Tibial nerve (tissue), 4 donors: ENCODE data around the gene RBP4. TPM values are rescaled to one million over a fixed set of nuclear protein-coding genes. Genes with fewer than 3 reads are reported as not detected.

ENCODE experiments used
- DNase-seq, 2 donors: peaks; one replicate each; pipeline ENCODE4 v3.0.0-alpha.2; 2019; ENCODE audit warnings: low spot score in 2 of 2
- H3K27ac ChIP-seq, 4 donors: fragments of 200-600 bp; sonication (generic) in 3 of 4; one replicate each; pipeline ENCODE4 v1.5.1; 2017 to 2019; ENCODE audit warnings: mild to moderate bottlenecking in 1 of 4
- H3K27me3 ChIP-seq, 2 donors: fragments of 200-600 bp; sonication (generic) in 1 of 2; one replicate each; pipeline versions ENCODE4 v1.5.1 to v1.6.0; 2017 to 2019
- H3K36me3 ChIP-seq, 3 donors: fragments of 200-600 bp; sonication (generic); one replicate each; pipeline ENCODE4 v1.5.1; 2018 to 2019
- H3K4me1 ChIP-seq, 4 donors: fragments of 200-600 bp; sonication (generic) in 3 of 4; one replicate each; pipeline ENCODE4 v1.5.1; 2017 to 2019
- H3K4me3 ChIP-seq, 4 donors: fragments of 200-600 bp; sonication (generic) in 3 of 4; one replicate each; pipeline ENCODE4 v1.5.1; 2017 to 2019; ENCODE audit warnings: mild to moderate bottlenecking in 1 of 4, moderate library complexity in 1 of 4
- H3K9me3 ChIP-seq, 4 donors: fragments of 200-600 bp; sonication (generic) in 3 of 4; one replicate each; pipeline ENCODE4 v1.5.1; 2017 to 2019
- EP300 ChIP-seq, 2 donors: sonication (generic); formaldehyde crosslinking; IDR thresholded peaks; one replicate each; pipeline ENCODE4 v1.6.1; 2017; ENCODE audit warnings: antibody characterized with exemption in 2 of 2, mild to moderate bottlenecking in 1 of 2
- POLR2A ChIP-seq, 2 donors: fragments of 450-650 bp; IDR thresholded peaks; one replicate each; pipeline ENCODE4 v1.6.1; 2017; ENCODE audit warnings: antibody characterized with exemption in 2 of 2, mild to moderate bottlenecking in 2 of 2, moderate library complexity in 2 of 2
- WGBS, 2 donors: methylation state at CpG; one replicate each; pipeline ENCODE4 v1.1.5; 2018; 5-methylcytosine and 5-hydroxymethylcytosine counted together
- total RNA-seq, 4 donors: library from RNA; depleted of rRNA; stranded (reverse); fragments of >200 nt; gene quantifications; one replicate each; pipeline ENCODE4 v1.1.0, GENCODE V29; 2016
- TF ChIP-seq, protein P1 (sequence below), 5 experiments: fragments of 200-600 bp in 3 of 5; fragments of 450-650 bp in 2 of 5; sonication (generic) in 3 of 5; IDR thresholded peaks; one replicate each; pipeline ENCODE4 v1.5.1; 2016 to 2019; ENCODE audit warnings: antibody characterized with exemption in 5 of 5, mild to moderate bottlenecking in 3 of 5, moderate library complexity in 2 of 5

The RBP4 gene
- total RNA-seq, 4 donors from 2014 or later = 92.0 to 127 (median 119) TPM

DNA sequence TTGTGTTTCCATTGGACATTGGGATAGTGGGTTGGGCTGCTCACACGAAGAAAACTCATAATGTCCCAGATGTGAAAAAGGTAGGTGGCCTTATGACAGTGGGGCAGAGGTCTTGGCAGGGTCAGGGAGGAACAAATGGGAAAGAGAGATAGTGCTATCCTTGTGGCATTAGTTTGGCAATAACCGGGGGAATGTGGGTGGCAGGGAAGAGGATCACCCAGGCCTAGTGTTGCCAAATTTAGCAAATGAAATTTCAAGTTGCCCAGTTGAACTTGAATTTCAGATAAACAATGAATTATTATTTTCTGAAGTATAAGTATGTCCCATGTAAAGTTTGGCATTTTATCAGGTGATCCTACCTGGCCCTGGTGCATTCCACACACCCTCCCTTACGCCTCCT lies 12.1 kb upstream of the RBP4 start:
- Histone ChIP-seq H3K36me3 (no peaks in the 10 kb centered on the region), H3K9me3 (no peaks in the 10 kb centered on the region), H3K4me3 (no peak overlapping the region), H3K4me1 (no peaks in the 10 kb centered on the region), H3K27ac (no peak overlapping the region), H3K27me3 (no peaks in the 10 kb centered on the region)
- WGBS, 2 donors = 73 to 79% methylated on average over 3 of the region's 3 CpGs
- no peak for DNase-seq
- no peak for TF ChIP-seq POLR2A (IDR thresholded peaks at IDR 0.05)
- TF ChIP-seq EP300 (IDR thresholded peaks at IDR 0.05) = no peak
- TF ChIP-seq, protein P1, sequence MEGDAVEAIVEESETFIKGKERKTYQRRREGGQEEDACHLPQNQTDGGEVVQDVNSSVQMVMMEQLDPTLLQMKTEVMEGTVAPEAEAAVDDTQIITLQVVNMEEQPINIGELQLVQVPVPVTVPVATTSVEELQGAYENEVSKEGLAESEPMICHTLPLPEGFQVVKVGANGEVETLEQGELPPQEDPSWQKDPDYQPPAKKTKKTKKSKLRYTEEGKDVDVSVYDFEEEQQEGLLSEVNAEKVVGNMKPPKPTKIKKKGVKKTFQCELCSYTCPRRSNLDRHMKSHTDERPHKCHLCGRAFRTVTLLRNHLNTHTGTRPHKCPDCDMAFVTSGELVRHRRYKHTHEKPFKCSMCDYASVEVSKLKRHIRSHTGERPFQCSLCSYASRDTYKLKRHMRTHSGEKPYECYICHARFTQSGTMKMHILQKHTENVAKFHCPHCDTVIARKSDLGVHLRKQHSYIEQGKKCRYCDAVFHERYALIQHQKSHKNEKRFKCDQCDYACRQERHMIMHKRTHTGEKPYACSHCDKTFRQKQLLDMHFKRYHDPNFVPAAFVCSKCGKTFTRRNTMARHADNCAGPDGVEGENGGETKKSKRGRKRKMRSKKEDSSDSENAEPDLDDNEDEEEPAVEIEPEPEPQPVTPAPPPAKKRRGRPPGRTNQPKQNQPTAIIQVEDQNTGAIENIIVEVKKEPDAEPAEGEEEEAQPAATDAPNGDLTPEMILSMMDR (IDR thresholded peaks at IDR 0.05) = no peak

- Histone ChIP-seq H3K27me3 (no peaks in the 10 kb centered on the region), H3K27ac (no peak within 1 kb of the TSS), H3K4me3 (no peak within 1 kb of the TSS), H3K4me1 (no peaks in the 10 kb centered on the region), H3K9me3 (no peaks in the 10 kb centered on the region), H3K36me3 (no peaks in the 10 kb centered on the region)
- TF ChIP-seq POLR2A (IDR thresholded peaks at IDR 0.05) (no peak), EP300 (IDR thresholded peaks at IDR 0.05) (no peak)
- TF ChIP-seq, protein P1 (IDR thresholded peaks at IDR 0.05) = no peak
- DNase-seq = no peak
- 72 to 75% methylated on average over 6 of the region's 6 CpGs for WGBS, 2 donors
Measured at GRCh38 chr10:93612311-93612710, 11.3 kb upstream of the RBP4 start, which contains the start of gene PDE6C. Gene PDE6C (plus strand): TSS chr10:93612537. CDS start chr10:93612726, 189 bp downstream.

GRCh38 chr10:93608421-93608820 lies 7.4 kb upstream of the RBP4 start:
- 89 to 93% methylated on average over 3 of the region's 3 CpGs for WGBS, 2 donors
- H3K4me1 ChIP-seq = no peaks in the 10 kb centered on the region
- no peak overlapping the region for H3K27ac ChIP-seq
- no peak for DNase-seq
- H3K4me3 ChIP-seq = no peak overlapping the region
- H3K27me3 ChIP-seq = peaks cover 0 to 6% of the 10 kb centered on the region in 2 donors
- H3K36me3 ChIP-seq = no peaks in the 10 kb centered on the region
- TF ChIP-seq, protein P1 (IDR thresholded peaks at IDR 0.05) = no peak
- TF ChIP-seq POLR2A (IDR thresholded peaks at IDR 0.05) = no peak
- TF ChIP-seq EP300 (IDR thresholded peaks at IDR 0.05) = no peak
- H3K9me3 ChIP-seq = no peaks in the 10 kb centered on the region

DNA sequence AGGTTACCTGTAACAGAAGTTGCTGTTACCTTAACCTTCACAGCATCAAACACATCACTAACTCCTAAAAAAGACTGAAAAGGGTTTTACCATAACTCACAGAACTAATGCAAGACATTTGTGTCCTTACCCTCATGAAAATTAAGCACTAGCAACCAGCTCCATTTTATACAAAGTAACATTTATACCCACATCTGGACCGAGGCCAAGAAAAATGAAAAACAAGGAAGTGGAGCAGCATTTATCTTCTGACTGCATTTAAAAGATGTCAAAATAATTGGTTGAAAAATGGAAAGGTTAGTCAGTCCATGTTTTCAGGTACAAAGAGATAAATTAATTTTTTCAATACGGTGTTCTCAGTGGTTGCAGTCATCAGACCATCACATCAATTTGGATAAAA lies 3.1 kb upstream of the RBP4 start:
- Histone ChIP-seq H3K4me1 (peaks cover 0 to 26% (median 6%) of the 10 kb centered on the region in 4 donors), H3K4me3 (no peak overlapping the region), H3K9me3 (no peaks in the 10 kb centered on the region), H3K27me3 (peaks cover 0 to 29% of the 10 kb centered on the region in 2 donors), H3K27ac (no peak overlapping the region), H3K36me3 (no peaks in the 10 kb centered on the region)
- no peak for DNase-seq
- 51 to 68% methylated on average over 2 of the region's 2 CpGs for WGBS, 2 donors
- TF ChIP-seq, protein P1 (IDR thresholded peaks at IDR 0.05) = no peak
- TF ChIP-seq EP300 (IDR thresholded peaks at IDR 0.05) (no peak), POLR2A (IDR thresholded peaks at IDR 0.05) (no peak)

DNA sequence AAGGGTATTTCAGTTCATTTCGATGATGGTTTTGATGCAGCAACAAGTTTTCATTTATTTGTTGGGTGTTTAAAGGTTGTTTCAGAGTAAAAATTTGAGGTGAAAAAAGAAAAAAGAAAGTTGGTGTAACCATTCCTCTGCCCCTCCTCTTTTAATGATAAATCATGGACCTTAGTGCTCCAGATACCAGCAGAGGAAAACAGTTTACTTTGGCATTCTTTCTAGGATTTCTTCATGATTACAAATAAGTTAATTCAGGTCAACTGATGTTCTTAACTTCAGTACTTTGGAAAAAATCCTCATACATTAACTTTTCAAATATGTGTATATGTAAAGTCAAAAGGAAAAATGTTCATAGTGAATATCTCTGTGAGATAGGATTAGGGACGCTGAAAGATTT lies 2.0 kb upstream of the RBP4 start:
- Histone ChIP-seq H3K9me3 (no peaks in the 10 kb centered on the region), H3K4me1 (peaks cover 0 to 26% (median 6%) of the 10 kb centered on the region in 4 donors), H3K27me3 (peaks cover 0 to 29% of the 10 kb centered on the region in 2 donors), H3K4me3 (no peak overlapping the region), H3K27ac (no peak overlapping the region), H3K36me3 (no peaks in the 10 kb centered on the region)
- DNase-seq = no peak
- 89 to 96% methylated on average over 2 of the region's 2 CpGs for WGBS, 2 donors
- TF ChIP-seq, protein P1 (IDR thresholded peaks at IDR 0.05) = no peak
- TF ChIP-seq EP300 (IDR thresholded peaks at IDR 0.05) = no peak
- no peak for TF ChIP-seq POLR2A (IDR thresholded peaks at IDR 0.05)
